K562 (cell line): ENCODE data around the gene PDCD10.

Experiments
- E2F3 ChIP-seq: fragments of 250-450 bp; sonication (Bioruptor Pico); IDR thresholded peaks from 2 replicates; pipeline ENCODE4 v1.4.0; 2020; ENCODE audit warnings: mild to moderate bottlenecking
- IRF2 ChIP-seq: sonication (generic); formaldehyde crosslinking; IDR thresholded peaks from 2 replicates; pipeline ENCODE4 v1.8.1; 2022; ENCODE audit warnings: mild to moderate bottlenecking, missing genetic modification reagents
- POLR2A ChIP-seq: fragments of 450-650 bp; conservative IDR thresholded peaks from 2 replicates; pipeline ENCODE4 v1.6.1; 2016
- POLR3G ChIP-seq: IDR thresholded peaks from 2 replicates; pipeline ENCODE4 v1.6.1; 2011; ENCODE audit not compliant: insufficient read length, insufficient replicate concordance; ENCODE audit errors: extremely low read depth
- USF1 ChIP-seq: sonication (generic); formaldehyde crosslinking; IDR thresholded peaks from 2 replicates; pipeline ENCODE4 v1.9.0; 2022; ENCODE audit warnings: mild to moderate bottlenecking, missing genetic modification reagents
- USF2 ChIP-seq: sonication (generic); formaldehyde crosslinking; IDR thresholded peaks from 2 replicates; pipeline ENCODE4 v1.5.0; 2020; ENCODE audit warnings: missing genetic modification reagents
- VEZF1 ChIP-seq: fragments of 200-800 bp; sonication (Bioruptor generic); IDR thresholded peaks from 2 replicates; pipeline ENCODE4 v1.6.1; 2017; ENCODE audit warnings: missing genetic modification characterization, missing compliant biosample characterization
- ZNF239 ChIP-seq: fragments of 250-450 bp; sonication (Bioruptor Pico); IDR thresholded peaks from 2 replicates; pipeline ENCODE4 v1.4.0; 2020; ENCODE audit warnings: mild to moderate bottlenecking

- TF ChIP-seq IRF2 (no peak), POLR2A (no peak), USF2 (CRISPR knock-in tag) (no peak), ZNF239 (CRISPR knock-in tag) (no peak), USF1 (CRISPR knock-in tag) (no peak), VEZF1 (CRISPR knock-in tag) (no peak), POLR3G (no peak), E2F3 (no peak)
Observed at GRCh38 chr3:167666563-167666962, 68.1 kb downstream of the PDCD10 start.
